Ovary (tissue), 9 donors: ENCODE measurements around the gene MSI2. TPM values are rescaled to one million over a fixed set of nuclear protein-coding genes. Genes with fewer than 3 reads are reported as not detected.

Experiments
- DNase-seq, 5 donors: peaks; one replicate each; pipeline ENCODE4 v3.0.0-alpha.2; 2019 to 2020
- H3K27ac ChIP-seq, 2 donors: fragments of 200-600 bp; one replicate each; pipeline versions ENCODE4 v1.5.1 to v1.8.0; 2019 to 2022
- H3K27me3 ChIP-seq: fragments of 200-600 bp; one replicate; pipeline ENCODE4 v1.8.0; 2022
- H3K36me3 ChIP-seq: fragments of 200-600 bp; sonication (generic); one replicate; pipeline ENCODE4 v1.5.1; 2019
- H3K4me1 ChIP-seq: one replicate; pipeline ENCODE4 v1.8.1; 2013; ENCODE audit warnings: mild to moderate bottlenecking, moderate library complexity; ENCODE audit not compliant: insufficient read depth
- H3K4me3 ChIP-seq: fragments of 200-600 bp; sonication (generic); one replicate; pipeline ENCODE4 v1.5.1; 2017
- H3K9me3 ChIP-seq, 2 donors: fragments of 200-600 bp in 1 of 2; sonication (generic) in 1 of 2; one replicate each; pipeline versions ENCODE4 v1.5.1 to v1.8.1; 2013 to 2019; ENCODE audit warnings: mild to moderate bottlenecking in 1 of 2, moderate library complexity in 1 of 2
- EP300 ChIP-seq: sonication (generic); formaldehyde crosslinking; IDR thresholded peaks from one replicate; pipeline ENCODE4 v1.6.1; 2017; ENCODE audit warnings: antibody characterized with exemption
- POLR2A ChIP-seq: fragments of 450-650 bp; IDR thresholded peaks from one replicate; pipeline ENCODE4 v1.6.1; 2017; ENCODE audit warnings: antibody characterized with exemption, mild to moderate bottlenecking, moderate library complexity
- WGBS, 3 donors: extraction: QIAGEN DNeasy Blood & Tissue Kit in 1 of 3; methylation state at CpG; one replicate each; pipeline versions ENCODE4 v1.1.5 to v1.1.7; 2013 to 2017; 5-methylcytosine and 5-hydroxymethylcytosine counted together
- intact Hi-C, 4 donors: fragments of 100-400 bp; cut with DNase I; formaldehyde crosslinking; loops; one replicate each; pipeline versions ENCODE4 v1.11.0 to v1.15.1; 2022 to 2023
- polyA plus RNA-seq, 2 donors: library from polyadenylated mRNA; stranded (reverse); fragments of 200-250 nt in 1 of 2; fragments of 350-450 nt in 1 of 2; fragmentation: Illumina TruSeq in 1 of 2; extraction: RNeasy Lipid Tissue Mini Kit (QIAGEN cat#74804) in 1 of 2; gene quantifications; one replicate each; pipeline ENCODE4 v1.2.3, GENCODE V29; 2013 to 2014
- total RNA-seq, 7 donors: library from RNA; depleted of rRNA in 2 of 7; stranded (reverse); fragments of >200 nt in 2 of 7; fragmentation: NEBNext Ultra II Directional in 3 of 7; extraction: Animal tissue kit (Norgen Biotek cat#: 25700) in 3 of 7; gene quantifications; one replicate each; pipeline versions ENCODE4 v1.1.0 to v1.2.4, GENCODE V29; 2016 to 2023
- TF ChIP-seq, protein P1 (sequence below), 3 donors: fragments of 450-650 bp in 2 of 3; fragments of 200-600 bp in 1 of 3; IDR thresholded peaks; one replicate each; pipeline versions ENCODE4 v1.5.1 to v1.8.0; 2016 to 2022; ENCODE audit warnings: antibody characterized with exemption in 3 of 3, mild to moderate bottlenecking in 1 of 3
- donor health status: DM: no; HTN: no; CAD: no; lungs with moderate emphysema.
- donor health status: DM: no; HTN: no; CAD: no.
- donor health status: Bipolar disorder and iron deficiency.
- donor health status: DM: yes; HTN: yes; CAD: no.
- donor health status: DM: no; HTN: no; CAD: no.
- donor health status: DM: yes; HTN: yes; CAD: no.

Gene MSI2
- total and polyA plus RNA-seq, 9 donors = 43.1 to 199 (median 120) TPM

DNA sequence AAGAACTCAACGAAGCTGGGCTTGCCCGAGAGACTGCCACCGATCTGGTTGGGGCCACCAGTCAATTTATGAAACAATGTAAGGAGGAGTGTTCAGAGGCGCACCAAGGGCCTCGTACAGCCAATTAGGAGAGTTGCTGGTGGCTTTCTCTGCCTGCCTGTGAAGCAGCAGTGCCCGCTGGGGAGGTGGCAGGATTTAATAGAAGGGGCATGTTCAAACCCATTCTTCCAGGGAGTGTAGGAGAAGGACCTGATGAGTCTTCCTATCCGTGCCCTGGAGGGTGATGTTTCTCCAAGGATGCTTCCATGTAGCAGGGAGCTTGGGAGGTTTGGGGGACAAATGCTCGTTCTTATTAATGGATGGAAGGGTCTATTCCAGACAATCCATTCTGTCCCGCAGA lies 310.4 kb downstream of the MSI2 start:
- H3K4me3 ChIP-seq = no peak overlapping the region
- TF ChIP-seq EP300 (no peak), POLR2A (no peak)
- TF ChIP-seq, protein P1, sequence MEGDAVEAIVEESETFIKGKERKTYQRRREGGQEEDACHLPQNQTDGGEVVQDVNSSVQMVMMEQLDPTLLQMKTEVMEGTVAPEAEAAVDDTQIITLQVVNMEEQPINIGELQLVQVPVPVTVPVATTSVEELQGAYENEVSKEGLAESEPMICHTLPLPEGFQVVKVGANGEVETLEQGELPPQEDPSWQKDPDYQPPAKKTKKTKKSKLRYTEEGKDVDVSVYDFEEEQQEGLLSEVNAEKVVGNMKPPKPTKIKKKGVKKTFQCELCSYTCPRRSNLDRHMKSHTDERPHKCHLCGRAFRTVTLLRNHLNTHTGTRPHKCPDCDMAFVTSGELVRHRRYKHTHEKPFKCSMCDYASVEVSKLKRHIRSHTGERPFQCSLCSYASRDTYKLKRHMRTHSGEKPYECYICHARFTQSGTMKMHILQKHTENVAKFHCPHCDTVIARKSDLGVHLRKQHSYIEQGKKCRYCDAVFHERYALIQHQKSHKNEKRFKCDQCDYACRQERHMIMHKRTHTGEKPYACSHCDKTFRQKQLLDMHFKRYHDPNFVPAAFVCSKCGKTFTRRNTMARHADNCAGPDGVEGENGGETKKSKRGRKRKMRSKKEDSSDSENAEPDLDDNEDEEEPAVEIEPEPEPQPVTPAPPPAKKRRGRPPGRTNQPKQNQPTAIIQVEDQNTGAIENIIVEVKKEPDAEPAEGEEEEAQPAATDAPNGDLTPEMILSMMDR (IDR thresholded peaks at IDR 0.05) = no peak
- no peak for DNase-seq
- WGBS, 3 donors = 96 to 97% (median 96%) methylated on average over 9 of the region's 9 CpGs
- H3K36me3 ChIP-seq = no peaks in the 10 kb centered on the region
- intact Hi-C loops = loop anchor here in 1 of 4 donors (5.0 kb wide), 1 partner anchor 1076 kb away; no protein-coding TSS in a partner anchor
- H3K4me1 ChIP-seq = peaks cover 1% of the 10 kb centered on the region
- no peak overlapping the region for H3K27ac ChIP-seq
- no peaks in the 10 kb centered on the region for H3K27me3 ChIP-seq
- H3K9me3 ChIP-seq = no peaks in the 10 kb centered on the region

DNA sequence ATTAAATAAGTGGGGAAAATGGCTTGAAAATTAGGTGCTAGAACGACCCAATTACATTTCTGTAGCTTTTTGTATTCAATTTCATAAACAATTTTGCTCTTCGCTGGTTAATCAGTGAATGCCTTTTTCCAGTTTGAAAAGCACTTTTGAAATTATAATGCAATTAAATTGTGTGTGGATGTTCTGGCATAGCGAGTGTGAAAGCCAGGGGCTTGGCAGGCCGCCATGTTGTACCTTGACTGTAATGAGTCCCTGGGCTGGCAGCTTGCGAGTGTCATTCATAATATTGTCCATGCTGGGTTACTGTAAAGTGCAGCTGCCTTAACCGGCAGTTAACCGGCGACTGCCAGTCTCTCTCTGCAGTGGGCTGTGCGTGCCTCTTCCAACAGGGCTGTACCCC lies 310.9 kb downstream of the MSI2 start:
- DNase-seq = no peak
- intact Hi-C loops = loop anchor here in 1 of 4 donors (5.0 kb wide), 1 partner anchor 1075 kb away; no protein-coding TSS in a partner anchor
- Histone ChIP-seq H3K4me3 (no peak overlapping the region), H3K36me3 (no peaks in the 10 kb centered on the region), H3K4me1 (peaks cover 4% of the 10 kb centered on the region), H3K9me3 (no peaks in the 10 kb centered on the region), H3K27ac (no peak overlapping the region), H3K27me3 (no peaks in the 10 kb centered on the region)
- TF ChIP-seq EP300 = no peak
- TF ChIP-seq POLR2A = no peak
- TF ChIP-seq, protein P1 (IDR thresholded peaks at IDR 0.05) = no peak
- 95 to 97% (median 97%) methylated on average over 9 of the region's 9 CpGs for WGBS, 3 donors

DNA sequence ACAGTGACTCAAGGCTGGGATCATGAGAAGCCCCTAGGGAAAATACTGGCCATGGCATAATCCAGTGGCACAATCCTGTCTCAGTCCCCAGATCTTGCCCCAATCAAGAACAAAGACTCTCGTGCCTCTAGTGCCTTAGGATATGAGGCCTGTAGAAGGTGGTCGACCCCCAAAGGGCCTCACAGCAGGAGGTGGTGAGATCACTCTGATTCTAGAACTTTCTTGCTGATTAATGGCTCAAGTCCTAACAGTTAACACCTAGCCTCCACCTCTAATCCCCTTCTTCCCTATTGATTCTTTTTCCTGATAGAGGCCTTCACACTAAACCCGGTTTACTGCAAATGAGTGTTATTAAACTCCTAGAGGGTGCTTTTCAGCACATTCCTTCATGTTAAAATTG lies 312.0 kb downstream of the MSI2 start:
- no peak for DNase-seq
- Histone ChIP-seq H3K27ac (no peak overlapping the region), H3K4me1 (peaks cover 4% of the 10 kb centered on the region), H3K27me3 (no peaks in the 10 kb centered on the region), H3K4me3 (no peak overlapping the region), H3K9me3 (no peaks in the 10 kb centered on the region), H3K36me3 (no peaks in the 10 kb centered on the region)
- intact Hi-C loops = loop anchor here in 1 of 4 donors (5.0 kb wide), 1 partner anchor 1074 kb away; no protein-coding TSS in a partner anchor
- 84 to 87% (median 85%) methylated on average over 3 of the region's 3 CpGs for WGBS, 3 donors
- TF ChIP-seq POLR2A (no peak), EP300 (no peak)
- TF ChIP-seq, protein P1 (IDR thresholded peaks at IDR 0.05) = no peak

DNA sequence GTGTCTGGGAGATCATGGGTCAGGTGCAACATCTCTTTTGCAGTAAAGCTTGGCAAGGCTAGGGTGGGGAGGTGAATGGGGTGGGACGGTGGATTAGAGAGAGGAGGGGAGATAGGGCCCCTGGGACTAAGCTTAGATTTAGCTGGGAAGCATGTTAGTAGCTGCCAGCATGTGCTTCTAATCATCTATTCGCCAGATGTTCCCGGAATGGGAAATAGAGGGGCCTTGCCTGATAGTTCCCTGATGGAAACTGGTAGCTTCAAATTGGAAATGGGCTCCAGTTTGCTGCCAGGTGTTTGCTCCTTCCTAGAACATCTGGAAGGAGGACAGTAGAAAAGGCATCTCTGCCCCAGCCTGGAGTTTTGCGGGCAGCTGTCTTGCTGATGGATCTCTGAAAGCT lies 312.7 kb downstream of the MSI2 start:
- no peak overlapping the region for H3K27ac ChIP-seq
- H3K4me3 ChIP-seq = no peak overlapping the region
- peaks cover 4% of the 10 kb centered on the region for H3K4me1 ChIP-seq
- no peaks in the 10 kb centered on the region for H3K36me3 ChIP-seq
- intact Hi-C loops = loop anchor here in 1 of 4 donors (5.0 kb wide), 1 partner anchor 1073 kb away; no protein-coding TSS in a partner anchor
- whole genome bisulfite sequencing, 3 donors = 66 to 77% (median 67%) methylated on average over 4 of the region's 4 CpGs
- TF ChIP-seq POLR2A = no peak
- TF ChIP-seq EP300 = no peak
- TF ChIP-seq, protein P1 (IDR thresholded peaks at IDR 0.05) = no peak
- H3K9me3 ChIP-seq = no peaks in the 10 kb centered on the region
- no peaks in the 10 kb centered on the region for H3K27me3 ChIP-seq
- DNase-seq = no peak
